ENCODE results near the gene NAT14.
"Not testable (repeated sequence)": the region's sequence is repeated elsewhere in the genome, so short reads cannot be mapped to it uniquely, and the experiment has no call there.

The NAT14 gene

GRCh38 chr19:55486971-55487923, 2.3 kb downstream of the NAT14 start:
- no peak for DNase-seq (ENCODE audit: low spot score)

GRCh38 chr19:55487924-55488687, 3.1 kb downstream of the NAT14 start, which contains the start of gene SSC5D:
TSS of gene SSC5D (plus strand) at chr19:55488436. CDS start at chr19:55488590, 154 bp downstream.
- no peak for DNase-seq (ENCODE audit: low spot score)

- no peak for DNase-seq (ENCODE audit: low spot score)
These were observed 4.2 kb downstream of the NAT14 start for GRCh38 chr19:55488986-55489710.

- no peak for DNase-seq (ENCODE audit: low spot score)
These were observed 4.9 kb downstream of the NAT14 start for GRCh38 chr19:55489711-55490477.

GRCh38 chr19:55490478-55491432, 5.8 kb downstream of the NAT14 start:
- no peak for DNase-seq (ENCODE audit: low spot score)

GRCh38 chr19:55491546-55492360, 6.8 kb downstream of the NAT14 start:
- no peak for DNase-seq (ENCODE audit: low spot score)

- no peak for DNase-seq (ENCODE audit: low spot score)
These were observed 7.5 kb downstream of the NAT14 start for GRCh38 chr19:55492362-55492944.

- DNase-seq (ENCODE audit: low spot score), result no peak
These were observed 8.2 kb downstream of the NAT14 start for GRCh38 chr19:55493052-55493644.

- no peak for DNase-seq (ENCODE audit: low spot score)
These were observed 8.7 kb downstream of the NAT14 start for GRCh38 chr19:55493645-55494171.

GRCh38 chr19:55494172-55494761, 9.3 kb downstream of the NAT14 start:
- DNase-seq (ENCODE audit: low spot score), result no peak

GRCh38 chr19:55495646-55496349, 10.8 kb downstream of the NAT14 start:
- no peak for DNase-seq (ENCODE audit: low spot score)

- not testable (repeated sequence) for DNase-seq (ENCODE audit: low spot score)
These were observed 11.8 kb downstream of the NAT14 start for GRCh38 chr19:55496820-55497219.

GRCh38 chr19:55497763-55498162, 12.8 kb downstream of the NAT14 start:
- no peak for DNase-seq (ENCODE audit: low spot score)

- DNase-seq (ENCODE audit: low spot score), result no peak
These were observed 13.4 kb downstream of the NAT14 start for GRCh38 chr19:55498246-55498840.

GRCh38 chr19:55500368-55500952, 15.5 kb downstream of the NAT14 start:
- no peak for DNase-seq (ENCODE audit: low spot score)

- DNase-seq (ENCODE audit: low spot score), result no peak
These were observed 17.4 kb downstream of the NAT14 start for GRCh38 chr19:55502197-55502952.

All from COLO829 (cell line).